Parathyroid adenoma (tissue), 2 donors: ENCODE results near the gene AGBL3.
"Not testable (repeated sequence)": the region's sequence is repeated elsewhere in the genome, so short reads cannot be mapped to it uniquely, and the experiment has no call there.

Experiments used
- H2AFZ ChIP-seq: fragments of 300-600 bp; sonication (generic); one replicate; pipeline ENCODE4 v1.7.0; 2017; ENCODE audit warnings: antibody characterized with exemption, mild to moderate bottlenecking
- H3K27ac ChIP-seq: fragments of 300-600 bp; sonication (generic); one replicate; pipeline ENCODE4 v1.7.0; 2017
- H3K27me3 ChIP-seq: fragments of 300-600 bp; sonication (generic); one replicate; pipeline ENCODE4 v1.7.0; 2017; ENCODE audit warnings: low read length; ENCODE audit not compliant: control insufficient read depth, insufficient read depth
- H3K36me3 ChIP-seq: fragments of 300-600 bp; sonication (generic); one replicate; pipeline ENCODE4 v1.7.0; 2017; ENCODE audit warnings: low read length; ENCODE audit not compliant: control insufficient read depth, insufficient read depth
- H3K4me1 ChIP-seq: fragments of 300-600 bp; sonication (generic); one replicate; pipeline ENCODE4 v1.7.0; 2017; ENCODE audit warnings: control low read depth
- H3K4me2 ChIP-seq: fragments of 300-600 bp; sonication (generic); one replicate; pipeline ENCODE4 v1.7.0; 2017; ENCODE audit warnings: low read length
- H3K4me3 ChIP-seq: fragments of 300-600 bp; sonication (generic); one replicate; pipeline ENCODE4 v1.7.0; 2017; ENCODE audit warnings: low read depth, low read length
- H3K79me2 ChIP-seq: fragments of 300-600 bp; sonication (generic); one replicate; pipeline ENCODE4 v1.7.0; 2017; ENCODE audit warnings: control low read depth
- H3K9ac ChIP-seq: fragments of 300-600 bp; sonication (generic); one replicate; pipeline ENCODE4 v1.7.0; 2017; ENCODE audit warnings: mild to moderate bottlenecking
- H3K9me3 ChIP-seq: fragments of 300-600 bp; sonication (generic); one replicate; pipeline ENCODE4 v1.7.0; 2017; ENCODE audit warnings: low read length; ENCODE audit not compliant: control insufficient read depth
- TF ChIP-seq, protein P1 (sequence below): fragments of 300-600 bp; sonication (generic); IDR thresholded peaks from one replicate; pipeline ENCODE4 v1.7.0; 2017; ENCODE audit warnings: antibody characterized with exemption, mild to moderate bottlenecking
- donor health status: primary hyperparathyroidism.

The AGBL3 gene

DNA sequence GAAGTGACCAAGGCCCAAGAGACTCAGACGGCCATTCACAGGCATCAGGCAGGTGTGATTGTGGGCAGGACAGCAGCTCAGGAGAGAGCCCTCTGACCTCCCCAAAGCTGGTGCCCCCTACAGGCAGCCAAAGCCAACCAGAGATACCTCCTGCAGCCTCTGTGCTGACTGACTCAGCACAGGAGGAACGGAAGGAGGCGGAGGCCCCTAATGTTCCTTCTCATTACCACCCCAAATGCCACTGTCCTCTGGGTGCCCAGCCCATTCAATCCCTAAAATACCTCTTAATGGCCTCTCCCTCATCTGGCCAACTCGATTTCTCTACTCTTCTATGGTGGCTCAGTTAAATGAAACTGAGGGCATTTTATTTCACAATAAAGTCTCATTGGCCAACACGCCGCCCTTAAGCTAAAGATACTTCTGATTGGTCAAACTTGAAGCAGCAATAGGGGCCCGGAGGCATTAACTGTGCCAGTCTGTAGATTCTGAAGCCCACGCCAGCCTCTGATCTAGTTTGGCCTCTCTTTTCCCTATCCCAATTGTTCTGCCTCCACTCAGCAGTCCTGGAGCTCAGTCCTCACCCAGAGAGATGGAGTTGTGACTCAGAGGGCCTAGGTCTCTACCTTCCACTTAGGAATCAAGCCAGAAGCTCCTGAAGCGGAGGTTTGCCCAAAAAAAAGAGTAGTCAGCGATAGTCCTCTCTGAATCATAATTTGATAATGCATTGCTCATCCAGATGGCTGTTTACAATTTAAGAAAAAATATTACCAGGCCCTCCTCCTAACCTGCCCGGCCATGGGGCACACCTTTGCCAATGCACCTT is 183.0 kb downstream of the AGBL3 start:
- H3K4me2 ChIP-seq: peak overlapping the region; percentile 92
- peak overlapping the region; percentile 73 for H3K9ac ChIP-seq
- peak overlapping the region; percentile 92 for H2AFZ ChIP-seq
- H3K27me3 ChIP-seq: no peaks in the 10 kb centered on the region
- TF ChIP-seq, protein P1, sequence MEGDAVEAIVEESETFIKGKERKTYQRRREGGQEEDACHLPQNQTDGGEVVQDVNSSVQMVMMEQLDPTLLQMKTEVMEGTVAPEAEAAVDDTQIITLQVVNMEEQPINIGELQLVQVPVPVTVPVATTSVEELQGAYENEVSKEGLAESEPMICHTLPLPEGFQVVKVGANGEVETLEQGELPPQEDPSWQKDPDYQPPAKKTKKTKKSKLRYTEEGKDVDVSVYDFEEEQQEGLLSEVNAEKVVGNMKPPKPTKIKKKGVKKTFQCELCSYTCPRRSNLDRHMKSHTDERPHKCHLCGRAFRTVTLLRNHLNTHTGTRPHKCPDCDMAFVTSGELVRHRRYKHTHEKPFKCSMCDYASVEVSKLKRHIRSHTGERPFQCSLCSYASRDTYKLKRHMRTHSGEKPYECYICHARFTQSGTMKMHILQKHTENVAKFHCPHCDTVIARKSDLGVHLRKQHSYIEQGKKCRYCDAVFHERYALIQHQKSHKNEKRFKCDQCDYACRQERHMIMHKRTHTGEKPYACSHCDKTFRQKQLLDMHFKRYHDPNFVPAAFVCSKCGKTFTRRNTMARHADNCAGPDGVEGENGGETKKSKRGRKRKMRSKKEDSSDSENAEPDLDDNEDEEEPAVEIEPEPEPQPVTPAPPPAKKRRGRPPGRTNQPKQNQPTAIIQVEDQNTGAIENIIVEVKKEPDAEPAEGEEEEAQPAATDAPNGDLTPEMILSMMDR: peak; percentile 14
- no peaks in the 10 kb centered on the region for H3K36me3 ChIP-seq
- H3K9me3 ChIP-seq: no peaks in the 10 kb centered on the region
- H3K4me1 ChIP-seq: peaks cover 12% of the 10 kb centered on the region
- H3K27ac ChIP-seq: peak overlapping the region; percentile 81
- peaks cover 5% of the 10 kb centered on the region for H3K79me2 ChIP-seq
- peak overlapping the region; percentile 76 for H3K4me3 ChIP-seq

DNA sequence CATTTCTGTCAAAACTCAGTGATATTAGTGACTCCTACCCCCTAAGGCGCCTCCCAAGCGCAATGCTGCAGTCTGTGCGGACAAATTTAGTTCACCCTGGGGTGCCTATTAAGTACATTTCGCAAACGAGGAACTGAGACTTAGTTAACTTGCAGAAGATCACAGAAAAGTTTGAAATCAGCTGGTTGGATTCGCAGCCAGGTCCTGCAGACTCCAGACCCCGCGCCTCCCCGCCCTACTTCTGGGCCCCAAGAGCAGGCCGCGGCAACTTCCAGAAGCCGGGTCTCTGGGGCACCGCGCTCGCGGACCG is 183.6 kb downstream of the AGBL3 start:
- TF ChIP-seq, protein P1: no peak
- peak overlapping the region; percentile 92 for H2AFZ ChIP-seq
- H3K4me3 ChIP-seq: peak overlapping the region; percentile 76
- H3K36me3 ChIP-seq: no peaks in the 10 kb centered on the region
- H3K9me3 ChIP-seq: no peaks in the 10 kb centered on the region
- peaks cover 12% of the 10 kb centered on the region for H3K4me1 ChIP-seq
- H3K79me2 ChIP-seq: peaks cover 5% of the 10 kb centered on the region
- H3K27me3 ChIP-seq: no peaks in the 10 kb centered on the region
- H3K9ac ChIP-seq: peak overlapping the region; percentile 73
- H3K4me2 ChIP-seq: peak overlapping the region; percentile 92
- peak overlapping the region; percentile 81 for H3K27ac ChIP-seq

DNA sequence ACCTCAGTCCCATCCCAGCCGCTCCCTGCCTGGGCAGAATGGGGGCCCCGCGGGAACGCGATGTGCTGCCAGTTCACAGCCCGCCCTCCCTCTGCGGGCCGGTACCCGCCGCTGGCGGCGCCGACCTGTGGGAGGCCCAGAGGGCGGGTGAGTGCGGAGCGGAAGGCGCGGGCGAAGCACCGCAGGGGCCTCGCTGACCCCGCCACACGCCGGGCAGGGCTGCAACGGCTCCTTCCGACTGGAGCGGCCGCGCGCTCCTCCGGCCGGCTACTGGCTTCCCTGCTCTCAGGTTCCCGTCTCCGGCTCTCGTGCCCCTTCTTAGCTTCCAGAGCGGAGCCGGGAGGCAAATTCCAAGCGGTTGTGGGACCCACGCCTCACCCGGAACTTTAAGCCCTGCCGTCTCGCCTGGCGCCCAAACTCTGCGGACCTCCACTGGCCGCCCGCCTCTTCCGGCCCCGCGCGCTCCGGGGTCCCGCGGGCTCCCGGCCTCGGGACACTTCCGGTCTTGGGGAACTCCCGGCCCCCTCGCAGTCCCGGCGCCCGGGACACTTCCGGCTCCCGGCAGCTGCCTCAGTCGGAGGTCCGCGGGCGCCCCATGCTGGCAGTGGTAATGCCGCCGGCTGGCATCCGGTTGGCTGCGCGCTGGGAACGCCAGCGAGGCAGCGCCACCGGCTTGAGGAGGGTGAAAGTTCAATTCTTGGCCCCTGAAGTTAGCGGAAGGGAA is 184.1 kb downstream of the AGBL3 start, which contains the start of gene CYREN:
TSS of gene CYREN (minus strand) at position 434 of the 724 bp plus-strand sequence. CDS start 1,785 bp downstream, outside the sequence.
- H2AFZ ChIP-seq: peak within 1 kb of the TSS; percentile 92
- no peaks in the 10 kb centered on the region for H3K27me3 ChIP-seq
- H3K79me2 ChIP-seq: peaks cover 5% of the 10 kb centered on the region
- peak within 1 kb of the TSS; percentile 73 for H3K9ac ChIP-seq
- no peaks in the 10 kb centered on the region for H3K9me3 ChIP-seq
- peak within 1 kb of the TSS; percentile 76 for H3K4me3 ChIP-seq
- peak within 1 kb of the TSS; percentile 92 for H3K4me2 ChIP-seq
- H3K27ac ChIP-seq: peak within 1 kb of the TSS; percentile 81
- peaks cover 12% of the 10 kb centered on the region for H3K4me1 ChIP-seq
- TF ChIP-seq, protein P1: peak; percentile 94
- no peaks in the 10 kb centered on the region for H3K36me3 ChIP-seq

DNA sequence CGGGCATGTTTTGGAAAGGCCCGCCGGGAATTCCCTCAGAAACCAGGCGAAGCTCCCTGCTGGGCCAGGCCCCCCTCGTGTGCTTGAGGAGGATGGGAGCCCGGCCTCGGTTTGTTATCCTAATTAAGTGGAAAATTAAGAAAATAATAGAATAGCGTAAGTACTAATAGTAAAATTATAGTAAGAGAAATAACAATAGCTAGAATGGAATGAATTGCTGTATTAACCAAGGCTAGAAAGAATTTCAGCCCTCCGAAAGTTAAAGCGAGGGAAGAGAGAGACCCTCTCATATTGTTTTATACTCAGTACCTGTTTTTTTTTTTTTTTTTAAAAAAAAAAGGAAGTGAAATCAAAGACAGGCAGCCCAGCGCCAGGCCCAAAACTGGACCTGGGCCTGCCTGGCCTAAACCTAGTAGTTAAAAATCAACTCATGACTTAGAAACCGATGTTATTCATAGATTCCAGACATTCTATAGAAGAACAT is 184.7 kb downstream of the AGBL3 start:
- H3K9me3 ChIP-seq, H3K27me3 ChIP-seq, H3K79me2 ChIP-seq, H3K36me3 ChIP-seq: not testable (repeated sequence)
- H3K27ac ChIP-seq: peak overlapping the region; percentile 81
- peak overlapping the region; percentile 76 for H3K4me3 ChIP-seq
- peak overlapping the region; percentile 92 for H3K4me2 ChIP-seq
- H2AFZ ChIP-seq: peak overlapping the region; percentile 92
- peaks cover 12% of the 10 kb centered on the region for H3K4me1 ChIP-seq
- peak overlapping the region; percentile 73 for H3K9ac ChIP-seq

DNA sequence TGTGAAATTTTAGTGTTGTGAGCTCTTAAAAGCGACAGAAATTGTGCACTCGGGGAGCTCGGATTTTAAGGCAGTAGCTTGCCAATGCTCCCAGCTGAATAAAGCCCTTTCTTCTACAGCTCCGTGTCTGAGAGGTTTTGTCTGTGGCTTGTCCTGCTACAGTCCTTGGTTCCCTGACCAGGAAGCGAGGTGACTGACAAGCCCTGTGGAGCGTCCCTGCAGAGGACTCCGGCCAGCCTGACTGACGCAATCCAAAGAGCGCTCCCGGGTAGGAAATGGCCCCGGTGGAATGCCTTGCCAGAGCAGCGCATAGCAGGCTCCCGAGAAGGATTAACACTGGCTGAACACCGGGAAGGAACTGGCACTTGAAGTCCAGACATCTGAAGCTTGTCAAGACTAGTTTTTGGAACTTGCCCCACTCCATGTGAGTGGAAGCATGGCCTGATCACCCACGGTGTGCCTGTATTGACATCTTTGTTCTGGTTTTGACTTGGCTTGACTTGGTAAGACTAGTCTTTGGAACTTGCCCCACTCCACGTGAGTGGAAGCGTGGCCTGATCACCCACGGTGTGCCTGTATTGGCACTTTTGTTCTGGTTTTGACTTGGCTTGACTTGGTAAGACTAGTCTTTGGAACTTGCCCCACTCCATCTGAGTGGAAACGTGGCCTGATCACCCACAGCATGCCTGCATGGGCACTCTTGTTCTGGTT is 185.4 kb downstream of the AGBL3 start:
- not testable (repeated sequence) for H3K4me2 ChIP-seq, H3K9me3 ChIP-seq, H3K36me3 ChIP-seq, H3K27me3 ChIP-seq, H3K9ac ChIP-seq, H3K4me3 ChIP-seq, H3K79me2 ChIP-seq
- Histone ChIP-seq H3K27ac (peak overlapping the region; percentile 81), H2AFZ (peak overlapping the region; percentile 92), H3K4me1 (peaks cover 12% of the 10 kb centered on the region)

DNA sequence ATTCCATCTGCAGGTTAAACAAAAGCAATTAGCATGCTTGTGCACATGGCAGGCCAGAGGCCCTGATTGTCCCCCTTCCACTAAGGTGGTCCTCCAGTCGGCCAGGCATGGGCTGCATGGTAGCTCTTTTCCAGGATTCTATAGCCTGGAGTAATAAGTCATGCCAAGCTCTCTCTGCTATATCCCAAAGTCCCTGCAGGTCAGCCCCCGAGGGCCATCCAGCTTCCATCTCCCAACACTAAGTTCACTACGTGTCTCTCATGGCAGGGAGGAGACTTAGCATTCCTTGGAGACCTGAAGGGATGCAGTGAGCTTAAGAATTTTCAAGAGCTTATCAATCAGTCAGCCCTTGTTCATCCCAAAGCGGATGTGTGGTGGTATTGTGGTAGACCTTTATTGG is 187.6 kb downstream of the AGBL3 start:
- not testable (repeated sequence) for H3K27ac ChIP-seq

More for the DNA sequence above, 187.6 kb downstream of the AGBL3 start:
- H3K4me3 ChIP-seq, H3K36me3 ChIP-seq, H3K4me2 ChIP-seq, H3K79me2 ChIP-seq, H3K27me3 ChIP-seq, H2AFZ ChIP-seq, H3K9ac ChIP-seq, H3K4me1 ChIP-seq, H3K9me3 ChIP-seq: not testable (repeated sequence)
